IMR-90 (cell line): Measurements from ENCODE around the gene NPIPB6. TPM values are rescaled to one million over a fixed set of nuclear protein-coding genes. Genes with fewer than 3 reads are reported as not detected.

ENCODE experiments used
- ATAC-seq: fragments of 200-7000 bp; cut with Tn5 transposase; 2 replicates; pipeline ENCODE4 v1.9.1; 2020; ENCODE audit warnings: low read depth, mild to moderate bottlenecking, moderate library complexity
- BruUV-seq: library from RNA; stranded (reverse); fragments of 400-500 nt; replicated peaks from 2 replicates; lab custom pipeline; 2021; lab: Mats Ljungman, UMichigan
- CTCF ChIA-PET: fragments of 300-600 bp; formaldehyde crosslinking; extraction: SDS; loops from one replicate; lab custom pipeline; 2021; ENCODE audit warnings: antibody characterized with exemption; lab: Yijun Ruan, JAX
- POLR2A ChIA-PET: fragments of 300-600 bp; sonication (Branson Sonifier 250); formaldehyde crosslinking; loops from one replicate; lab custom pipeline; 2022; ENCODE audit warnings: antibody characterized with exemption; ENCODE audit not compliant: unreplicated experiment; lab: Charles Lee
- DNase-seq: peaks from one replicate; pipeline ENCODE4 v3.0.0; 2013
- H2AFZ ChIP-seq: replicated peaks from 2 replicates; pipeline ENCODE3; 2013; ENCODE audit warnings: low read length, mild to moderate bottlenecking; ENCODE audit not compliant: poor library complexity
- H2AK5ac ChIP-seq: 2 replicates; pipeline ENCODE4 v1.6.1; 2013; ENCODE audit warnings: low read depth, low read length, inconsistent platforms
- H2AK9ac ChIP-seq: replicated peaks from 2 replicates; pipeline ENCODE3; 2013; ENCODE audit warnings: mild to moderate bottlenecking, low read depth, low read length, moderate library complexity; ENCODE audit not compliant: poor library complexity
- H2BK120ac ChIP-seq: 2 replicates; pipeline ENCODE4 v1.6.1; 2013; ENCODE audit warnings: low read depth, low read length, inconsistent platforms
- H2BK15ac ChIP-seq: 3 replicates; pipeline ENCODE4 v1.6.1; 2013; ENCODE audit warnings: low read depth, low read length, inconsistent platforms
- H2BK20ac ChIP-seq: 2 replicates; pipeline ENCODE4 v1.6.1; 2013; ENCODE audit warnings: low read depth, mild to moderate bottlenecking, inconsistent platforms, low read length, moderate library complexity
- H2BK5ac ChIP-seq: 2 replicates; pipeline ENCODE4 v1.6.1; 2013; ENCODE audit warnings: mild to moderate bottlenecking, low read depth, low read length, inconsistent platforms; ENCODE audit not compliant: poor library complexity, severe bottlenecking
- H3K14ac ChIP-seq: replicated peaks from 2 replicates; pipeline ENCODE4 v1.6.1; 2013; ENCODE audit warnings: low read depth, low read length, inconsistent platforms
- H3K18ac ChIP-seq: 2 replicates; pipeline ENCODE4 v1.6.1; 2013; ENCODE audit warnings: low read depth, low read length, control low read depth
- H3K23ac ChIP-seq: 2 replicates; pipeline ENCODE4 v1.6.1; 2013; ENCODE audit warnings: low read depth, low read length, inconsistent platforms
- H3K27ac ChIP-seq: 2 replicates; pipeline ENCODE4 v1.5.1; 2013; ENCODE audit warnings: mild to moderate bottlenecking, control low read depth, low read length; ENCODE audit not compliant: insufficient read depth
- H3K27me3 ChIP-seq: 2 replicates; pipeline ENCODE4 v1.6.1; 2013; ENCODE audit warnings: low read length; ENCODE audit not compliant: control insufficient read depth, insufficient read depth
- H3K36me3 ChIP-seq: 2 replicates; pipeline ENCODE4 v1.6.1; 2013; ENCODE audit warnings: low read length, mixed read lengths; ENCODE audit not compliant: control insufficient read depth, insufficient read depth
- H3K4ac ChIP-seq: 2 replicates; pipeline ENCODE4 v1.6.1; 2013; ENCODE audit warnings: low read depth, low read length, inconsistent platforms
- H3K4me1 ChIP-seq: 2 replicates; pipeline ENCODE4 v1.6.1; 2013; ENCODE audit warnings: low read length, mixed read lengths; ENCODE audit not compliant: control insufficient read depth, insufficient read depth
- H3K4me2 ChIP-seq: 2 replicates; pipeline ENCODE4 v1.6.1; 2013; ENCODE audit warnings: low read depth, mild to moderate bottlenecking, control low read depth, low read length, moderate library complexity
- H3K4me3 ChIP-seq: 2 replicates; pipeline ENCODE4 v1.5.1; 2013; ENCODE audit warnings: low read depth, mild to moderate bottlenecking, control low read depth, low read length, moderate library complexity; ENCODE audit not compliant: insufficient read depth
- H3K56ac ChIP-seq: 2 replicates; pipeline ENCODE4 v1.6.1; 2013; ENCODE audit warnings: low read length, inconsistent platforms; ENCODE audit not compliant: insufficient read depth; ENCODE audit errors: extremely low read depth
- H3K79me1 ChIP-seq, 2 experiments: 2 replicates each; pipeline ENCODE4 v1.6.1; 2013; ENCODE audit warnings: low read length in 2 of 2, inconsistent platforms in 1 of 2, low read depth in 1 of 2
- H3K9ac ChIP-seq: 2 replicates; pipeline ENCODE4 v1.6.1; 2013; ENCODE audit warnings: low read depth, low read length, control low read depth
- H3K9me1 ChIP-seq: 2 replicates; pipeline ENCODE4 v1.6.1; 2013; ENCODE audit warnings: low read length, inconsistent platforms; ENCODE audit not compliant: insufficient read depth
- H3K9me3 ChIP-seq: 2 replicates; pipeline ENCODE4 v1.6.1; 2013; ENCODE audit warnings: low read length; ENCODE audit not compliant: control insufficient read depth, insufficient read depth
- H4K20me1 ChIP-seq: 2 replicates; pipeline ENCODE4 v1.6.1; 2013; ENCODE audit warnings: low read length, inconsistent platforms; ENCODE audit not compliant: insufficient read depth
- H4K5ac ChIP-seq: 2 replicates; pipeline ENCODE4 v1.6.1; 2013; ENCODE audit warnings: mild to moderate bottlenecking, low read depth, low read length, control low read depth
- H4K8ac ChIP-seq, 2 experiments: 2 replicates each; pipeline ENCODE4 v1.6.1; 2013; ENCODE audit warnings: low read depth in 2 of 2, low read length in 2 of 2, control low read depth in 1 of 2, inconsistent platforms in 1 of 2
- H4K91ac ChIP-seq: 2 replicates; pipeline ENCODE4 v1.6.1; 2013; ENCODE audit warnings: low read depth, low read length, inconsistent platforms; ENCODE audit not compliant: insufficient read depth
- BHLHE40 ChIP-seq: fragments of 150-350 bp; IDR thresholded peaks from 2 replicates; pipeline ENCODE4 v1.6.1; 2016; ENCODE audit warnings: mild to moderate bottlenecking, low read depth, low read length
- CEBPB ChIP-seq: IDR thresholded peaks from 2 replicates; pipeline ENCODE4 v1.6.1; 2012; ENCODE audit warnings: low read depth, low read length, improper control_type of control experiment
- CHD1 ChIP-seq: IDR thresholded peaks from 2 replicates; pipeline ENCODE4 v1.6.1; 2012; ENCODE audit warnings: low read depth, low read length, improper control_type of control experiment
- FOS ChIP-seq: fragments of 150-350 bp; IDR thresholded peaks from 2 replicates; pipeline ENCODE4 v1.6.1; 2016; ENCODE audit warnings: low read depth, low read length
- MAFK ChIP-seq: IDR thresholded peaks from 2 replicates; pipeline ENCODE4 v1.6.1; 2012; ENCODE audit warnings: low read depth, low read length, improper control_type of control experiment
- MAZ ChIP-seq: IDR thresholded peaks from 2 replicates; pipeline ENCODE4 v1.6.1; 2012; ENCODE audit warnings: low read depth, mild to moderate bottlenecking, low read length, improper control_type of control experiment, moderate library complexity, borderline replicate concordance
- MXI1 ChIP-seq: IDR thresholded peaks from 2 replicates; pipeline ENCODE4 v1.6.1; 2012; ENCODE audit warnings: low read depth, mild to moderate bottlenecking, low read length, moderate library complexity, borderline replicate concordance
- NFE2L2 ChIP-seq: fragments of 150-350 bp; IDR thresholded peaks from 2 replicates; pipeline ENCODE4 v1.6.1; 2016; ENCODE audit warnings: low read depth, mild to moderate bottlenecking, low read length
- POLR2A ChIP-seq: IDR thresholded peaks from 2 replicates; pipeline ENCODE4 v1.6.1; 2012; ENCODE audit warnings: mild to moderate bottlenecking, low read depth, low read length
- RAD21 ChIP-seq: IDR thresholded peaks from 2 replicates; pipeline ENCODE4 v1.6.1; 2012; ENCODE audit warnings: low read length, improper control_type of control experiment
- RFX5 ChIP-seq: IDR thresholded peaks from 2 replicates; pipeline ENCODE4 v1.8.0; 2012; ENCODE audit warnings: low read depth, mild to moderate bottlenecking, low read length, moderate library complexity
- SMC3 ChIP-seq: fragments of 150-350 bp; IDR thresholded peaks from 2 replicates; pipeline ENCODE4 v1.6.1; 2016; ENCODE audit warnings: low read depth, mild to moderate bottlenecking, antibody characterized with exemption, low read length, moderate library complexity
- WGBS, 2 experiments: methylation state at CpG; one replicate each; pipeline versions ENCODE4 v1.1.5 to v1.1.7; 2013; ENCODE audit warnings: missing lambda C conversion rate in 2 of 2; ENCODE audit not compliant: insufficient read length in 1 of 2; ENCODE audit errors: extremely low coverage in 2 of 2; 5-methylcytosine and 5-hydroxymethylcytosine counted together
- dilution Hi-C: fragments of 300-500 bp; cut with HindIII; formaldehyde crosslinking; loops from one replicate; pipeline ENCODE4 v1.14.3; 2018; ENCODE audit warnings: low sequenced_read_pairs; ENCODE audit not compliant: unreplicated experiment
- in situ Hi-C: fragments of 300-500 bp; cut with MboI; formaldehyde crosslinking; loops from 3 replicates; pipeline ENCODE4 v1.14.3; 2019; ENCODE audit warnings: low sequenced_read_pairs, inconsistent platforms, mixed read lengths
- intact Hi-C: fragments of 100-400 bp; cut with micrococcal nuclease; formaldehyde crosslinking; loops from 2 replicates; pipeline ENCODE4 v1.10.0; 2022
- polyA plus RNA-seq, 3 experiments: library from polyadenylated mRNA; depleted of rRNA; stranded (reverse); fragments of >200 nt; gene quantifications; 2 replicates each; pipeline ENCODE4 v1.2.3, GENCODE V29; 2012; ENCODE audit warnings: low replicate concordance in 1 of 3
- total RNA-seq: library from RNA; depleted of rRNA; stranded (reverse); fragments of >200 nt; gene quantifications from 2 replicates; pipeline ENCODE4 v1.2.3, GENCODE V29; 2012
- TF ChIP-seq, protein P1 (sequence below): fragments of 150-350 bp; IDR thresholded peaks from 2 replicates; pipeline ENCODE4 v1.6.1; 2017; ENCODE audit warnings: mild to moderate bottlenecking, antibody characterized with exemption, low read length, low read depth

The NPIPB6 gene
- total and polyA plus RNA-seq, 2 of the 4 experiments (the other 2 are of a cell fraction): 0.18 to 0.19 TPM

DNA sequence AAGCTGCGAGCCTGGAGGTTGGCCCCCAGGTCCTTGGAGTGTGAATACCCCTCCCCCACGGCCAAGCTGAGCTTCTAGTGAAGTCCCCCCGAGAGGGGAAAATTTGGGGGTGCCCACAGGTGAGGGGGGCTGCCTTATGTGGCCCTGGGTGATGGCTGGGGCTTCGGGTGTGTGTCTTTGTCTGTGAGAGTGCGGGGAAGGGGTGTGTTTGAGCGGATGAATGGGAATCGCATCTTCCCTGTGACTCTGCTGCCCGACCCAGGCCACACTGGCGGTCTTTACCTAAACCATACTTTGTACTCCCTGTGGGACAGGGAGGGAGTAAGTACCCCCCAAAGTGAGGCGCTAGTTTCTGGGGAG, 69.7 kb downstream of the NPIPB6 start:
- no peak overlapping the region for H3K14ac ChIP-seq
- H3K79me1 ChIP-seq: no peaks in the 10 kb centered on the region
- no peak overlapping the region for H3K18ac ChIP-seq
- H2AK5ac ChIP-seq: no peak overlapping the region
- CTCF ChIA-PET: interaction anchor here (1.0 to 1.4 kb wide), 2 partner anchors 14 to 23 kb away, joined by 4 to 5 read pairs; no protein-coding TSS in a partner anchor
- intact Hi-C loops (no loop called here), in situ Hi-C loops (loop anchor here (10.0 kb wide), 1 partner anchor 311 kb away; no protein-coding TSS in a partner anchor), dilution Hi-C loops (no loop called here)
- no peaks in the 10 kb centered on the region for H3K36me3 ChIP-seq
- H3K56ac ChIP-seq: no peak overlapping the region
- H3K9me3 ChIP-seq: no peaks in the 10 kb centered on the region
- H4K5ac ChIP-seq: no peak overlapping the region
- no peak overlapping the region for H3K27ac ChIP-seq
- no peak overlapping the region for H3K4ac ChIP-seq
- H2AFZ ChIP-seq: no peak overlapping the region
- peaks cover 7% of the 10 kb centered on the region; the same call in 1 of the 2 replicates for H4K20me1 ChIP-seq
- BruUV-seq: no TSS peak
- no peak overlapping the region for H4K8ac ChIP-seq
- no peak overlapping the region for H2BK5ac ChIP-seq
- no peak for DNase-seq
- peaks cover 43% of the 10 kb centered on the region for H3K27me3 ChIP-seq
- no peak overlapping the region for H2AK9ac ChIP-seq
- no peak for TF ChIP-seq NFE2L2
- TF ChIP-seq MAZ: no peak
- no peak for TF ChIP-seq FOS
- TF ChIP-seq CEBPB: no peak
- TF ChIP-seq MAFK: no peak
- TF ChIP-seq SMC3: no peak
- no peak for TF ChIP-seq MXI1
- TF ChIP-seq, protein P1, sequence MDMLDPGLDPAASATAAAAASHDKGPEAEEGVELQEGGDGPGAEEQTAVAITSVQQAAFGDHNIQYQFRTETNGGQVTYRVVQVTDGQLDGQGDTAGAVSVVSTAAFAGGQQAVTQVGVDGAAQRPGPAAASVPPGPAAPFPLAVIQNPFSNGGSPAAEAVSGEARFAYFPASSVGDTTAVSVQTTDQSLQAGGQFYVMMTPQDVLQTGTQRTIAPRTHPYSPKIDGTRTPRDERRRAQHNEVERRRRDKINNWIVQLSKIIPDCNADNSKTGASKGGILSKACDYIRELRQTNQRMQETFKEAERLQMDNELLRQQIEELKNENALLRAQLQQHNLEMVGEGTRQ: no peak
- TF ChIP-seq RAD21: no peak
- TF ChIP-seq RFX5: no peak
- no peak for TF ChIP-seq BHLHE40
- TF ChIP-seq POLR2A: no peak
- no peak for TF ChIP-seq CHD1
- no peak overlapping the region for H3K23ac ChIP-seq
- peaks cover 4% of the 10 kb centered on the region; the same call in 1 of the 2 replicates for H3K9me1 ChIP-seq
- H3K4me3 ChIP-seq: no peak overlapping the region
- H2BK120ac ChIP-seq: no peak overlapping the region
- H2BK20ac ChIP-seq: no peak overlapping the region
- ATAC-seq: no peak
- no peak overlapping the region for H3K9ac ChIP-seq
- H3K4me2 ChIP-seq: no peak overlapping the region
- no CpG with 5 or more reads among the region's 10 CpGs for WGBS, 2 experiments
- H2BK15ac ChIP-seq: no peak overlapping the region
- no peak overlapping the region for H4K91ac ChIP-seq
- POLR2A ChIA-PET: no interaction called here
- no peaks in the 10 kb centered on the region for H3K4me1 ChIP-seq
